GM12878 (cell line): Measurements from ENCODE around the gene FGR. TPM values are rescaled to one million over a fixed set of nuclear protein-coding genes. Genes with fewer than 3 reads are reported as not detected.

Source experiments
- ATAC-seq: fragments of 200-7000 bp; cut with Tn5 transposase; 3 replicates; pipeline ENCODE4 v1.9.1; 2020; ENCODE audit warnings: mild to moderate bottlenecking, moderate library complexity
- BruUV-seq: library from RNA; stranded (reverse); fragments of 400-500 nt; replicated peaks from 2 replicates; lab custom pipeline; 2021; lab: Mats Ljungman, UMichigan
- CTCF ChIA-PET: fragments of 300-600 bp; sonication (Branson Sonifier 250); formaldehyde crosslinking; extraction: SDS; loops from one replicate; lab custom pipeline; 2021; ENCODE audit warnings: inconsistent platforms; lab: Yijun Ruan, JAX
- POLR2A ChIA-PET: fragments of 350-600 bp; formaldehyde crosslinking; extraction: SDS; loops from one replicate; lab custom pipeline; 2021; ENCODE audit warnings: inconsistent platforms; lab: Charles Lee
- RAD21 ChIA-PET: fragments of 300-600 bp; sonication (Branson Sonifier 250); formaldehyde crosslinking; loops from one replicate; lab custom pipeline; 2023; ENCODE audit warnings: antibody characterized with exemption; ENCODE audit not compliant: unreplicated experiment; lab: Charles Lee
- SMC1A ChIA-PET: fragments of 300-600 bp; sonication (Branson Sonifier 250); formaldehyde crosslinking; loops from one replicate; lab custom pipeline; 2023; ENCODE audit not compliant: unreplicated experiment, uncharacterized antibody; lab: Charles Lee
- DNase-seq: peaks from one replicate; pipeline ENCODE4 v3.0.0-alpha.2; 2011; ENCODE audit warnings: low read depth, low spot score
- FAIRE-seq: peaks from 3 replicates; lab custom pipeline; 2011; peaks lifted over from hg19 to GRCh38; lab: Jason Lieb, UNC
- H2AFZ ChIP-seq: 2 replicates; pipeline ENCODE4 v1.6.0; 2011; ENCODE audit warnings: low read depth, low read length, control low read depth; ENCODE audit not compliant: control insufficient read depth
- H3K27ac ChIP-seq: 2 replicates; pipeline ENCODE4 v1.5.1; 2011; ENCODE audit warnings: control low read depth; ENCODE audit not compliant: control insufficient read depth, insufficient read depth
- H3K27me3 ChIP-seq, 2 experiments: replicated peaks in 1 of 2; 2 replicates each; pipeline versions ENCODE4 v1.6.0 to v1.6.1; 2011; ENCODE audit warnings: low read length in 1 of 2; ENCODE audit not compliant: control insufficient read depth in 2 of 2, insufficient read depth in 2 of 2
- H3K36me3 ChIP-seq, 2 experiments: 2 replicates each; pipeline ENCODE4 v1.5.1; 2011; ENCODE audit warnings: low read length in 1 of 2; ENCODE audit not compliant: control insufficient read depth in 2 of 2, insufficient read depth in 2 of 2
- H3K4me1 ChIP-seq: 2 replicates; pipeline ENCODE4 v1.6.1; 2011; ENCODE audit warnings: mild to moderate bottlenecking, low read length, moderate library complexity, mixed read lengths; ENCODE audit not compliant: control insufficient read depth, insufficient read depth
- H3K4me2 ChIP-seq: 2 replicates; pipeline ENCODE4 v1.6.0; 2011; ENCODE audit warnings: control low read depth; ENCODE audit not compliant: control insufficient read depth, insufficient read depth
- H3K4me3 ChIP-seq: fragments of 200-600 bp; sonication (generic); 2 replicates; pipeline ENCODE4 v1.5.1; 2016
- H3K79me2 ChIP-seq: 2 replicates; pipeline ENCODE4 v1.6.0; 2011; ENCODE audit warnings: low read length; ENCODE audit not compliant: control insufficient read depth, insufficient read depth
- H3K9ac ChIP-seq: 2 replicates; pipeline ENCODE4 v1.8.0; 2011; ENCODE audit warnings: low read length, control low read depth, mixed read lengths; ENCODE audit not compliant: control insufficient read depth, insufficient read depth
- H3K9me3 ChIP-seq: replicated peaks from 3 replicates; pipeline ENCODE4 v1.5.1; 2011; ENCODE audit warnings: mild to moderate bottlenecking, low read length; ENCODE audit not compliant: control insufficient read depth, insufficient read depth
- H4K20me1 ChIP-seq: 2 replicates; pipeline ENCODE4 v1.6.0; 2011; ENCODE audit not compliant: control insufficient read depth, insufficient read depth
- ATF7 ChIP-seq: fragments of 450-650 bp; IDR thresholded peaks from 2 replicates; pipeline ENCODE4 v1.6.1; 2016; ENCODE audit warnings: low read depth, mild to moderate bottlenecking
- CHD4 ChIP-seq: fragments of 200-600 bp; sonication (generic); IDR thresholded peaks from 2 replicates; pipeline ENCODE4 v1.6.1; 2016; ENCODE audit warnings: mild to moderate bottlenecking
- ETV6 ChIP-seq, 2 experiments: fragments of 450-650 bp in 1 of 2; IDR thresholded peaks in 1 of 2; conservative IDR thresholded peaks in 1 of 2; 2 replicates each; pipeline ENCODE4 v1.6.1; 2014; ENCODE audit warnings: antibody characterized with exemption in 1 of 2, borderline replicate concordance in 1 of 2, low read depth in 1 of 2, mild to moderate bottlenecking in 1 of 2, moderate library complexity in 1 of 2
- IRF5 ChIP-seq: fragments of 450-650 bp; IDR thresholded peaks from 2 replicates; pipeline ENCODE4 v1.6.1; 2017; ENCODE audit warnings: borderline replicate concordance
- KLF5 ChIP-seq: fragments of 450-650 bp; IDR thresholded peaks from 2 replicates; pipeline ENCODE4 v1.6.1; 2014; ENCODE audit warnings: mild to moderate bottlenecking; ENCODE audit not compliant: partially characterized antibody
- MXI1 ChIP-seq: fragments of 150-350 bp; IDR thresholded peaks from 2 replicates; pipeline ENCODE4 v1.6.1; 2011; ENCODE audit warnings: low read depth, mild to moderate bottlenecking, inconsistent platforms, low read length, improper control_type of control experiment
- MYB ChIP-seq: fragments of 150-350 bp; IDR thresholded peaks from 2 replicates; pipeline ENCODE4 v1.6.1; 2014; ENCODE audit warnings: mild to moderate bottlenecking, low read depth, low read length, borderline replicate concordance
- MYC ChIP-seq: IDR thresholded peaks from 2 replicates; pipeline ENCODE4 v1.6.1; 2011; ENCODE audit warnings: mild to moderate bottlenecking, low read length, moderate library complexity, inconsistent platforms; ENCODE audit not compliant: insufficient read depth, insufficient replicate concordance, insufficient read length, severe bottlenecking
- NBN ChIP-seq: fragments of 450-650 bp; IDR thresholded peaks from 2 replicates; pipeline ENCODE4 v1.6.1; 2016
- NFIC ChIP-seq: IDR thresholded peaks from 2 replicates; pipeline ENCODE4 v1.6.1; 2012; ENCODE audit warnings: low read depth, mild to moderate bottlenecking, inconsistent platforms, low read length, moderate library complexity
- STAT1 ChIP-seq: fragments of 450-650 bp; conservative IDR thresholded peaks from 2 replicates; pipeline ENCODE4 v1.6.1; 2014; ENCODE audit warnings: antibody characterized with exemption, mild to moderate bottlenecking
- STAT3 ChIP-seq: IDR thresholded peaks from 2 replicates; pipeline ENCODE4 v1.6.1; 2011; ENCODE audit warnings: low read depth, low read length, improper control_type of control experiment
- TCF3 ChIP-seq: IDR thresholded peaks from 2 replicates; pipeline ENCODE4 v1.6.1; 2012; ENCODE audit warnings: low read depth, mild to moderate bottlenecking, low read length, borderline replicate concordance; ENCODE audit not compliant: insufficient read depth
- ZNF217 ChIP-seq: fragments of 450-650 bp; IDR thresholded peaks from 2 replicates; pipeline ENCODE4 v1.6.1; 2017; ENCODE audit warnings: antibody characterized with exemption, mild to moderate bottlenecking
- WGBS: methylation state at CpG from one replicate; pipeline ENCODE4 v1.1.6; 2016; ENCODE audit warnings: low lambda C conversion rate; ENCODE audit not compliant: insufficient replicate concordance, insufficient coverage; ENCODE audit errors: missing lambda C conversion rate; 5-methylcytosine and 5-hydroxymethylcytosine counted together
- in situ Hi-C: fragments of 300-500 bp; cut with MboI; formaldehyde crosslinking; loops from 9 replicates; pipeline ENCODE4 v1.14.3; 2018; ENCODE audit warnings: mixed read lengths
- intact Hi-C: fragments of 100-400 bp; cut with micrococcal nuclease; formaldehyde crosslinking; loops from one replicate; pipeline ENCODE4 v1.14.2; 2022; ENCODE audit not compliant: unreplicated experiment
- polyA plus RNA-seq, 11 experiments: library from polyadenylated mRNA; depleted of rRNA in 4 of 11; unstranded in 6 of 11; stranded (reverse) in 5 of 11; fragments of >200 nt; fragmentation: Nextera tagmentation in 4 of 11; fragmentation: Illumina TruSeq in 1 of 11; extraction: Ambion mirVana in 4 of 11; extraction: Trizol in 1 of 11; gene quantifications; 1 replicate in 1 of 11; 2 replicates in 10 of 11; pipeline versions ENCODE4 v1.2.1 to v1.2.3, GENCODE V29; 2011 to 2016; ENCODE audit warnings: inconsistent platforms in 2 of 11, missing spikeins in 2 of 11, low read depth in 1 of 11
- total RNA-seq, 4 experiments: library from RNA; depleted of rRNA in 3 of 4; stranded (reverse); fragments of >200 nt in 3 of 4; fragmentation: Illumina TruSeq in 1 of 4; extraction: Trizol in 1 of 4; gene quantifications; 2 replicates each; pipeline versions ENCODE4 v1.2.1 to v1.2.3, GENCODE V29; 2013 to 2021

FGR gene
- total and polyA plus RNA-seq, 10 of the 15 experiments (the other 5 are each of a cell fraction or from before 2014, with no cell fraction given): 10.9 to 193 (median 74.7) TPM

GRCh38 chr1:27596986-27597385, 38.0 kb downstream of the FGR start:
- RAD21 ChIA-PET: interaction anchor here (0.6 kb wide), 1 partner anchor 99 kb away, joined by 5 read pairs; no protein-coding TSS in a partner anchor
- no peaks in the 10 kb centered on the region for H3K9me3 ChIP-seq
- H3K4me2 ChIP-seq: no peak overlapping the region
- no peak overlapping the region for H3K27ac ChIP-seq
- in situ Hi-C loops (no loop called here), intact Hi-C loops (no loop called here)
- H2AFZ ChIP-seq: no peak overlapping the region
- no peaks in the 10 kb centered on the region; the same call in none of the 2 replicates for H3K79me2 ChIP-seq
- FAIRE-seq (no peak), ATAC-seq (no peak), DNase-seq (no peak)
- CTCF ChIA-PET: interaction anchor here (1.1 to 3.0 kb wide), 5 partner anchors 8 to 193 kb away, joined by 3 to 11 read pairs (median 4); no protein-coding TSS in a partner anchor
- POLR2A ChIA-PET: no interaction called here
- no peaks in the 10 kb centered on the region; a peak in 2 of 4 replicates for H3K36me3 ChIP-seq
- no peak overlapping the region for H3K9ac ChIP-seq
- WGBS: 58% methylated on average over 4 of the region's 4 CpGs
- H4K20me1 ChIP-seq: 0 out of 2 replicates have a peak, but pooled peaks cover 3% of the 10 kb centered on the region
- BruUV-seq: no TSS peak
- no peaks in the 10 kb centered on the region for H3K27me3 ChIP-seq
- SMC1A ChIA-PET: interaction anchor here (1.3 kb wide), 1 partner anchor 9 kb away, joined by 3 read pairs; no protein-coding TSS in a partner anchor
- H3K4me3 ChIP-seq: no peak overlapping the region
- H3K4me1 ChIP-seq: peaks cover 49% of the 10 kb centered on the region
- TF ChIP-seq ETV6 (conservative IDR thresholded peaks at IDR 0.05 in 1 of 2, IDR thresholded peaks at IDR 0.05 in 1 of 2; ENCODE audit: borderline replicate concordance in 1 of 2, low read depth in 1 of 2) (no peak), IRF5 (no peak), TCF3 (no peak), ZNF217 (no peak), ATF7 (no peak), STAT3 (no peak), MYC (no peak), MXI1 (no peak), CHD4 (no peak), NFIC (no peak), NBN (no peak), KLF5 (no peak), MYB (no peak), STAT1 (no peak)
